ENCODE measurements around the gene DCTPP1. TPM values are rescaled to one million over a fixed set of nuclear protein-coding genes. Genes with fewer than 3 reads are reported as not detected.
A peak's percentile ranks its signal among the peaks of the same experiment; 100 is the strongest.
"Not testable (repeated sequence)": the region's sequence is repeated elsewhere in the genome, so short reads cannot be mapped to it uniquely, and the experiment has no call there.

The DCTPP1 gene
- 10 to 100 TPM; 14.4 to 18.7 TPM for total RNA-seq

- Histone ChIP-seq H3K36me3 (peaks cover 4% of the 10 kb centered on the region), H3K4me3 (peak within 1 kb of the TSS; percentile 59 to 71), H3K27me3 (no peaks in the 10 kb centered on the region), H3K9me3 (no peaks in the 10 kb centered on the region), H3K4me1 (peaks cover 0 to 18% of the 10 kb centered on the region in 2 donors), H3K27ac (peak within 1 kb of the TSS; percentile 69 to 77)
- DNase-seq (ENCODE audit: low spot score) = peak; percentile 97
- TF ChIP-seq CTCF (IDR thresholded peaks at IDR 0.05) = peak; percentile 38 to 79
Measured at GRCh38 chr16:30429678-30430427, at the start of gene DCTPP1. Gene DCTPP1, minus strand, starts transcription at chr16:30430030. Its CDS starts 50 bp downstream, at chr16:30429980.

- peaks cover 0 to 5% of the 10 kb centered on the region in 2 donors for H3K27me3 ChIP-seq
- H3K36me3 ChIP-seq = no peaks in the 10 kb centered on the region
- no peaks in the 10 kb centered on the region for H3K4me1 ChIP-seq
- no peak overlapping the region for H3K27ac ChIP-seq
- no peak for TF ChIP-seq CTCF (IDR thresholded peaks at IDR 0.05)
- no peak overlapping the region for H3K4me3 ChIP-seq
- no peaks in the 10 kb centered on the region for H3K9me3 ChIP-seq
- DNase-seq (ENCODE audit: low spot score) = no peak
Measured at GRCh38 chr16:30478766-30479478, 49.1 kb upstream of the DCTPP1 start.

GRCh38 chr16:30477773-30478172 lies 47.9 kb upstream of the DCTPP1 start:
- not testable (repeated sequence) for H3K4me3 ChIP-seq; H3K4me1 ChIP-seq; H3K36me3 ChIP-seq; DNase-seq (ENCODE audit: low spot score); H3K27me3 ChIP-seq; H3K27ac ChIP-seq; H3K9me3 ChIP-seq

GRCh38 chr16:30476991-30477390 lies 47.2 kb upstream of the DCTPP1 start:
- no peak for TF ChIP-seq CTCF (IDR thresholded peaks at IDR 0.05)
- Histone ChIP-seq H3K4me3 (no peak overlapping the region), H3K36me3 (no peaks in the 10 kb centered on the region), H3K9me3 (no peaks in the 10 kb centered on the region), H3K27ac (no peak overlapping the region), H3K4me1 (no peaks in the 10 kb centered on the region), H3K27me3 (peaks cover 0 to 6% of the 10 kb centered on the region in 2 donors)
- DNase-seq (ENCODE audit: low spot score) = no peak

- Histone ChIP-seq H3K27me3 (peaks cover 0 to 6% of the 10 kb centered on the region in 2 donors), H3K27ac (no peak overlapping the region), H3K9me3 (no peaks in the 10 kb centered on the region), H3K36me3 (no peaks in the 10 kb centered on the region), H3K4me1 (no peaks in the 10 kb centered on the region), H3K4me3 (no peak overlapping the region)
- DNase-seq (ENCODE audit: low spot score) = no peak
- TF ChIP-seq CTCF (IDR thresholded peaks at IDR 0.05) = no peak
Measured at GRCh38 chr16:30474684-30475083, 44.9 kb upstream of the DCTPP1 start.

GRCh38 chr16:30474074-30474452 lies 44.2 kb upstream of the DCTPP1 start:
- Histone ChIP-seq H3K4me3 (no peak overlapping the region), H3K27me3 (peaks cover 0 to 6% of the 10 kb centered on the region in 2 donors), H3K4me1 (no peaks in the 10 kb centered on the region), H3K36me3 (no peaks in the 10 kb centered on the region), H3K9me3 (no peaks in the 10 kb centered on the region), H3K27ac (no peak overlapping the region)
- DNase-seq (ENCODE audit: low spot score) = no peak
- no peak for TF ChIP-seq CTCF (IDR thresholded peaks at IDR 0.05)

Data from right atrium auricular region (tissue), 2 donors.